Measurements from ENCODE around the gene MSH2. TPM values are rescaled to one million over a fixed set of nuclear protein-coding genes. Genes with fewer than 3 reads are reported as not detected.
"Not testable (repeated sequence)": the region's sequence is repeated elsewhere in the genome, so short reads cannot be mapped to it uniquely, and the experiment has no call there.

The MSH2 gene
- total RNA-seq, 1 donor: 33.4 TPM

DNA sequence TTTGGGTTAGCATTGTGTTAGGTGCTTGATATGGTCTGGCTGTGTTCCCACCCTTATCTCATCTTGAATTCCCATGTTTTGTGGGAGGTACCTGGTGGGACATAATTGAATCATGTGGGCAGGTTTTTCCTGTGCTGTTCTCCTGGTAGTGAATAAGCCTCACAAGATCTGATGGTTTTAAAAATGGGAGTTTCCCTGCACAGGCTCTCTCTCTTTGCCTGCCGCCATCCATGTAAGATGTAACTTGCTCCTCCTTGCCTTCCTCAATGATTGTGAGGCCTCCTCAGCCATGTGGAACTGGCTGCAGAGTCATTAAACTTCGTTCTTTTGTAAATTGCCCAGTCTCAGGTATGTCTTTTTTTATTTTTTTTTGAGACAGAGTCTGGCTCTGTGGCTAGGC, 2.8 kb downstream of the MSH2 start:
- no peak overlapping the region for H3K4me3 ChIP-seq (ENCODE audit: low read depth, low read length)
- DNase-seq (ENCODE audit: low read depth): no peak
- TF ChIP-seq, protein P1, sequence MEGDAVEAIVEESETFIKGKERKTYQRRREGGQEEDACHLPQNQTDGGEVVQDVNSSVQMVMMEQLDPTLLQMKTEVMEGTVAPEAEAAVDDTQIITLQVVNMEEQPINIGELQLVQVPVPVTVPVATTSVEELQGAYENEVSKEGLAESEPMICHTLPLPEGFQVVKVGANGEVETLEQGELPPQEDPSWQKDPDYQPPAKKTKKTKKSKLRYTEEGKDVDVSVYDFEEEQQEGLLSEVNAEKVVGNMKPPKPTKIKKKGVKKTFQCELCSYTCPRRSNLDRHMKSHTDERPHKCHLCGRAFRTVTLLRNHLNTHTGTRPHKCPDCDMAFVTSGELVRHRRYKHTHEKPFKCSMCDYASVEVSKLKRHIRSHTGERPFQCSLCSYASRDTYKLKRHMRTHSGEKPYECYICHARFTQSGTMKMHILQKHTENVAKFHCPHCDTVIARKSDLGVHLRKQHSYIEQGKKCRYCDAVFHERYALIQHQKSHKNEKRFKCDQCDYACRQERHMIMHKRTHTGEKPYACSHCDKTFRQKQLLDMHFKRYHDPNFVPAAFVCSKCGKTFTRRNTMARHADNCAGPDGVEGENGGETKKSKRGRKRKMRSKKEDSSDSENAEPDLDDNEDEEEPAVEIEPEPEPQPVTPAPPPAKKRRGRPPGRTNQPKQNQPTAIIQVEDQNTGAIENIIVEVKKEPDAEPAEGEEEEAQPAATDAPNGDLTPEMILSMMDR (IDR thresholded peaks at IDR 0.05; ENCODE audit: insufficient read depth, low read length): no peak

- not testable (repeated sequence) for H3K4me3 ChIP-seq (ENCODE audit: low read depth, low read length); DNase-seq (ENCODE audit: low read depth)
These were observed 3.8 kb downstream of the MSH2 start for GRCh38 chr2:47406649-47407330.

GRCh38 chr2:47407976-47408375, 5.0 kb downstream of the MSH2 start:
- not testable (repeated sequence) for H3K4me3 ChIP-seq (ENCODE audit: low read depth, low read length); DNase-seq (ENCODE audit: low read depth)

DNA sequence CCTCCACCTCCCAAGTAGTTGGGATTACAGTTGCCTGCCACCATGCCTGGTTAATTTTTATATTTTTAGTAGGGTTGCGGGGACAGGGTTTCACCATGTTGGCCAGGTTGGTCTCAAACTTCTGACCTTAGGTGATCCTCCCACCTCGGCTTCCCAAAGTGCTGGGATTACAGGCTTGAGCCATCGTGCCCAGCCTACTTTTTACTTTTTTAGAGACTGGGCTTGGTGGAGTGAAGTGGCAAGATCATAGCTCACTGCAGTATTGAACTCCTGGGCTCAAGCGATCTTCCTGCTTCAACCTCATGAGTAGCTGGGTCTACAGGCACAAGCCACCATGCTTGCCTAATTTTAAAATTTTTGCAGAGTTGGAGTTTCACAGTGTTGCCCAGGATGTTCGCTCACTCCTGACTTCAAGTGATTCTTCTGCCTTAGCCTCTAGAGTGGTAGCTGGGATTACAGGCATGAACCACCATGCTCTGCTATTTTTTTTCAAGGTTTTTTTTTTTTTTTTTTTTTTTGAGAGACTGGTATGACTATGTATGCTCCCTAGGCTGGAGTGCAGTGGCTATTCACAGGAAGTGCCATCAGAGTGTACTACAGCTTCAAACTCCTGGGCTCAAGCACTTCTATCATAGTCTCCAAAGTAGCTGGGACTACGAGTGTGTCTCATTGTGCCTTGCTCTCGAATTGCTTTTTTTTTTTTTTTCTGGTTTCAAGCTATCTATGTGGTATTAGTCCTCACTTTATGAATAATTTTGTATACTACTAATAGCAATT, 11.9 kb downstream of the MSH2 start:
- TF ChIP-seq, protein P1 (IDR thresholded peaks at IDR 0.05; ENCODE audit: insufficient read depth, low read length): no peak

GRCh38 chr2:47420214-47420613, 17.3 kb downstream of the MSH2 start:
- TF ChIP-seq, protein P1 (IDR thresholded peaks at IDR 0.05; ENCODE audit: insufficient read depth, low read length): no peak
- no peak for DNase-seq (ENCODE audit: low read depth)

More for the DNA sequence above, 11.9 kb downstream of the MSH2 start:
- DNase-seq (ENCODE audit: low read depth): no peak
- no peak overlapping the region for H3K4me3 ChIP-seq (ENCODE audit: low read depth, low read length)

GRCh38 chr2:47420683-47421082, 17.7 kb downstream of the MSH2 start:
- not testable (repeated sequence) for DNase-seq (ENCODE audit: low read depth)

More at GRCh38 chr2:47420214-47420613, 17.3 kb downstream of the MSH2 start:
- H3K4me3 ChIP-seq (ENCODE audit: low read depth, low read length): no peak overlapping the region

GRCh38 chr2:47422016-47422415, 19.1 kb downstream of the MSH2 start:
- no peak for DNase-seq (ENCODE audit: low read depth)
- TF ChIP-seq, protein P1 (IDR thresholded peaks at IDR 0.05; ENCODE audit: insufficient read depth, low read length): no peak
- H3K4me3 ChIP-seq (ENCODE audit: low read depth, low read length): no peak overlapping the region

More at GRCh38 chr2:47420683-47421082, 17.7 kb downstream of the MSH2 start:
- H3K4me3 ChIP-seq (ENCODE audit: low read depth, low read length): not testable (repeated sequence)

DNA sequence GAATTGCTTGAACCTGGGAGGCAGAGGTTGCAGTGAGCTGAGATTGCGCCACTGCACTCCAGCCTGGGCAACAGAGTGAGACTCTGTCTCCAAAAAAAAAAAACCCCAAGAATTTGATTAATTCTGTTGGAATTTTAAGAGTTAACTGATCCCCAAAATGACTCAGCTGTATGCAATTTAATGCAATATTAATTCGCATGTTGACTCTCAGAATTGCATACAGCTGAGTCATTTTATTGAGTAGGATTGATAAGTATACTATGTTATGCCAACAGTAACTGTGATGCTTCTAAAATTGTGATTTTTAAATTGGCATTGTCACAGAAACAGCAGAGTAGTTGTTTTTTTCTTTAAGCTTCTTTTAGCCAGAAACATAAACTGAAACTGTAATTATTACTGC, 19.6 kb downstream of the MSH2 start:
- TF ChIP-seq, protein P1 (IDR thresholded peaks at IDR 0.05; ENCODE audit: insufficient read depth, low read length): no peak
- peak; percentile 62 for DNase-seq (ENCODE audit: low read depth)
- H3K4me3 ChIP-seq (ENCODE audit: low read depth, low read length): no peak overlapping the region
